Type B pancreatic cell (in vitro differentiated cells): ENCODE measurements around the gene BGN. TPM values are rescaled to one million over a fixed set of nuclear protein-coding genes. Genes with fewer than 3 reads are reported as not detected.

Experiments
- DNase-seq: peaks from one replicate; pipeline ENCODE4 v3.0.0; 2021; ENCODE audit warnings: mixed read lengths; ENCODE audit not compliant: unreplicated experiment; ENCODE audit errors: extremely low spot score
- H3K27ac Mint-ChIP-seq: 2 replicates; pipeline ENCODE4 v1.8.0; 2021; ENCODE audit warnings: mild to moderate bottlenecking, mixed read lengths
- H3K27me3 Mint-ChIP-seq: 2 replicates; pipeline ENCODE4 v1.8.0; 2021; ENCODE audit warnings: mixed read lengths
- H3K36me3 Mint-ChIP-seq: 2 replicates; pipeline ENCODE4 v1.8.0; 2021; ENCODE audit warnings: mixed read lengths
- H3K4me1 Mint-ChIP-seq: one replicate; pipeline ENCODE4 v1.8.0; 2021; ENCODE audit warnings: mixed read lengths; ENCODE audit not compliant: unreplicated experiment
- H3K4me3 Mint-ChIP-seq: 2 replicates; pipeline ENCODE4 v1.8.0; 2021; ENCODE audit warnings: mild to moderate bottlenecking, mixed read lengths
- H3K9me3 Mint-ChIP-seq: 2 replicates; pipeline ENCODE4 v1.8.0; 2021; ENCODE audit warnings: mixed read lengths
- CTCF ChIP-seq: fragments of 200-600 bp; sonication (generic); conservative IDR thresholded peaks from 2 replicates; pipeline ENCODE4 v1.5.0; 2021; ENCODE audit warnings: antibody characterized with exemption, mild to moderate bottlenecking
- total RNA-seq: library from RNA; stranded (reverse); gene quantifications from 2 replicates; pipeline ENCODE4 v1.2.1, GENCODE V29; 2021; ENCODE audit warnings: low replicate concordance

Gene BGN
- total RNA-seq, 1 donor from 2014 or later, result 29.6 TPM

- no peak for DNase-seq
- no peak for TF ChIP-seq CTCF
- H3K36me3 Mint-ChIP-seq, result no peaks in the 10 kb centered on the region
- H3K27ac Mint-ChIP-seq, result no peak overlapping the region
- no peak overlapping the region for H3K4me3 Mint-ChIP-seq
- no peaks in the 10 kb centered on the region for H3K27me3 Mint-ChIP-seq
- no peaks in the 10 kb centered on the region for H3K9me3 Mint-ChIP-seq
- peaks cover 5% of the 10 kb centered on the region for H3K4me1 Mint-ChIP-seq
These were observed 2.2 kb upstream of the BGN start for GRCh38 chrX:153492543-153492942.

- no peak overlapping the region for H3K4me3 Mint-ChIP-seq
- no peak for DNase-seq
- H3K9me3 Mint-ChIP-seq, result no peaks in the 10 kb centered on the region
- H3K27me3 Mint-ChIP-seq, result no peaks in the 10 kb centered on the region
- H3K36me3 Mint-ChIP-seq, result no peaks in the 10 kb centered on the region
- TF ChIP-seq CTCF, result no peak
- H3K27ac Mint-ChIP-seq, result no peak overlapping the region
- H3K4me1 Mint-ChIP-seq, result peaks cover 5% of the 10 kb centered on the region
These were observed 1.7 kb upstream of the BGN start for GRCh38 chrX:153493085-153493484.

DNA sequence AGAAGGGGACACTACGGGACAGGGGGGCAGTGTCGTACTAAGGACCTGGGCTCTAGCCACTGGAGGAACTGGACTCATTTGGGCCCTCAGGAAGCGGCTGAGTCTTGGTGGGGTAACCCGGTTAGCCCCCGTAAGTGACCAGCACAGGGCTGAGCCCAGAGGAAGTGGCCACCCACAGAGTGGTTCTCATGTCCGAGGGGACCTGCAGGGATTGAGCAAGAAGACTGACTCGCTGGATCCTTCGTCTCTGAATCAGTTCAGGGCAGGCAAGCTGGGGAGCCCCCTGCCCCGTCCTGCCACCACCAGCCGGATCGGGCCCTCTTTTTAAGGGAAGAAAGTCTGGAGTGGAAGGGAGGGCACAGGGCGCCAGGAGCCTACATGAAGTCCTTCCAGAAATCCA, 719 bp upstream of the BGN start:
- Mint-ChIP-seq H3K27me3 (no peaks in the 10 kb centered on the region), H3K9me3 (no peaks in the 10 kb centered on the region), H3K4me3 (peak overlapping the region; percentile 31), H3K36me3 (no peaks in the 10 kb centered on the region), H3K4me1 (peaks cover 5% of the 10 kb centered on the region), H3K27ac (no peak overlapping the region)
- no peak for TF ChIP-seq CTCF
- no peak for DNase-seq

GRCh38 chrX:153495362-153495751, 577 bp downstream of the BGN start:
- Mint-ChIP-seq H3K4me1 (peaks cover 5% of the 10 kb centered on the region), H3K9me3 (no peaks in the 10 kb centered on the region), H3K27ac (no peak overlapping the region), H3K36me3 (peaks cover under 1% of the 10 kb centered on the region), H3K27me3 (no peaks in the 10 kb centered on the region), H3K4me3 (peak overlapping the region; percentile 81)
- peak; percentile 12 for TF ChIP-seq CTCF
- no peak for DNase-seq

DNA sequence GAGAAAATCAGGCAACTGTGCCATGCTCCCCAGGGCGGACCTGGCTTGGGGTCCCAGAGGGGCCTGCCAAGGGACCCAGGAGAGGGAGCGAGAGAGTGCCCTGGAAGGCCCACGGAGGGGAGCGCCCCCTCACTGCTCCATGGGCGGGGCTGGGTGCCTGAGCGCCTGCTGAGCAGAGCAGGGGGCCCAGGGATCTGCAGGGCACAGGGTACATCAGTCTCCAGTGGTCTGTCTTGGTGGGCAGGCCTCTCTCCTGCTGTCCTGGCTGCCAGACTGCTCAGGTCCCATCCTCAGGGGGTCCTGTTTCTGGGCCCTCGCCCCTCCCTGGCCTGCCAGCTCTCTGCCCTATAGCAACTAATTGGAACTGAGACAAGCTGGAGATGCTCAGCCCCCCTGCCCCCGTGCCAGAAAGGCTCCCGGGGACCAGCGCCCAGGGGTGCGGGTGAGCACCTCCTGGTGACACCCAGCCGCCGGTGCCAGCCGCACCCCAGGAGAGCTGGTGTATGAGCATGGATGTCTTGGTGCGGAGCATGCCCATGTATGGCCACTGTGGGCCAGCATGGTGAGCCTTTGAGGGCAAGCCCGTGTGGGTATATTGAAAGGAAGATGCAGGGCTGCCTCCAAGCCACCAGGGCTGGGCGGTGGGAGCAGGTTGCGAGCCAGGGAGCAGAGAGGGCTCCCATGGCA, 1.3 kb downstream of the BGN start:
- no peak overlapping the region for H3K4me3 Mint-ChIP-seq
- no peaks in the 10 kb centered on the region for H3K9me3 Mint-ChIP-seq
- TF ChIP-seq CTCF, result no peak
- peaks cover 5% of the 10 kb centered on the region for H3K4me1 Mint-ChIP-seq
- H3K27me3 Mint-ChIP-seq, result no peaks in the 10 kb centered on the region
- DNase-seq, result no peak
- peaks cover 8% of the 10 kb centered on the region for H3K36me3 Mint-ChIP-seq
- no peak overlapping the region for H3K27ac Mint-ChIP-seq

GRCh38 chrX:153496590-153496959, 1.8 kb downstream of the BGN start:
- Mint-ChIP-seq H3K4me3 (no peak overlapping the region), H3K27ac (no peak overlapping the region), H3K27me3 (no peaks in the 10 kb centered on the region), H3K36me3 (peaks cover 8% of the 10 kb centered on the region), H3K9me3 (no peaks in the 10 kb centered on the region), H3K4me1 (peaks cover 5% of the 10 kb centered on the region)
- no peak for DNase-seq
- no peak for TF ChIP-seq CTCF
